Measurements from ENCODE around the gene RERE. TPM values are rescaled to one million over a fixed set of nuclear protein-coding genes. Genes with fewer than 3 reads are reported as not detected.

Gene RERE
- total RNA-seq, 1 experiment from 2014 or later: 217 TPM

DNA sequence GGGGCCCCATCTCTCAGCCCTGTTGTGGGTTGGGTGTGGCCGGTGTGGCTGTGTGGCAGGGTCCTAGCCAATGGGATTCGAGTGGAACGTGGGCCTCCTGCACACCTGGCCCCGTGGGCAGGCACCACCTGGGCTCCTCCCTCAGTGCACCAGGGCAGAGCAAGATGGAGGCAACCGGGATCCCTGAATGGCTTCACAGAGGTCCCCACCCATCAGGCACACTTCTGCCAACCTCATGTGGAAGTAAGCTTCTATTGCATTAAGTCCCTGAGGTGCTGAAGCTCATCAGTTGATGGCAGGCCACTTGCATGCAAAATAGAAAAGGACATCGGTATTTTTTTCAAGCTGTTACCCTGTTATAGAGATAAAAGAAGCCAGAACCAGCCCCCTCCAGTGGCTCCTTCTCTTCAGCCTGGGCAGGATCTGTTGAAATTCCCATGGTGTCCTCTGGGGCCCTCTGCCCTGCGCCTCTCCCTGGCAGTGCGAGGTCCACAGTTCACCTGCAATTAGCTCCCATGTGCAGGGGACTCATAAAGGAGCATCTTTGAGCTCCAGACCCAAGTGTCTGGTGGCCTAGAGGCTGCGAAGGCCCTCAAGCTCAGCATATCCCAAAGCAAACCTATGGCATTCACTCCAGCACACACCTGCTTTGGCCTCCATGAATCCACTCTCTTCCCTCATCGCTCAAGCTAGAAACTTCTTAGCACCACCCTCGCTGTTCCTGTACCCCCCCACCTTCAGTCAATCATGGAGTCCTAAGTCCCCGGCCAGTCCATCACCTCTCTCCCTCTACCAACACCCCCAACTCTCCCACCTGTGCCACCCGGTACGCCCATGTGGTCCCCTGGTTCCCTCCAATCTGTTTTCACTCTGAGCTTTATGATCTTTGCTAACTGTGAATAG, 501.6 kb downstream of the RERE start:
- DNase-seq (ENCODE audit: low read depth, low spot score): no peak
- intact Hi-C loops (cut with micrococcal nuclease; ENCODE audit: unreplicated experiment): loop anchor here (2.0 to 10.0 kb wide), 4 partner anchors 221 to 341 kb away; partner anchors contain the start of gene ERRFI1
- H3K27ac ChIP-seq (ENCODE audit: low read length): peak overlapping the region; percentile 98

More for the DNA sequence above, 501.6 kb downstream of the RERE start:
- in situ Hi-C loops (cut with HindIII; ENCODE audit: low pct_unique_long_range_greater_than_20kb, low sequenced_read_pairs): loop anchor here (25.0 kb wide), 1 partner anchor 229 kb away; no protein-coding TSS in a partner anchor
- H3K27me3 ChIP-seq (ENCODE audit: control insufficient read depth, insufficient read depth, low read length): no peaks in the 10 kb centered on the region
- POLR2A ChIA-PET: interaction anchor here (0.6 to 1.6 kb wide), 5 partner anchors 224 to 301 kb away, joined by 3 to 8 read pairs (median 4); no protein-coding TSS in a partner anchor
- peaks cover 60% of the 10 kb centered on the region for H3K4me1 ChIP-seq (ENCODE audit: control insufficient read depth, insufficient read depth, low read length)
- no peak overlapping the region for H3K4me3 ChIP-seq (ENCODE audit: low read depth in 2 of 2, low read length in 2 of 2)
- peaks cover 6% of the 10 kb centered on the region; the same call in 1 of the 2 replicates for H3K9me3 ChIP-seq (ENCODE audit: control insufficient read depth, insufficient read depth, low read depth, low read length)
- H3K36me3 ChIP-seq (ENCODE audit: control insufficient read depth, insufficient read depth, low read length): no peaks in the 10 kb centered on the region
- BruUV-seq (replicated peaks): no TSS peak
- CTCF ChIA-PET: interaction anchor here (0.6 to 1.4 kb wide), 9 partner anchors 25 to 1315 kb away, joined by 3 to 13 read pairs (median 4); no protein-coding TSS in a partner anchor
- peak; percentile 19; the same call in 1 of the 2 replicates for ATAC-seq
- TF ChIP-seq, protein P1, sequence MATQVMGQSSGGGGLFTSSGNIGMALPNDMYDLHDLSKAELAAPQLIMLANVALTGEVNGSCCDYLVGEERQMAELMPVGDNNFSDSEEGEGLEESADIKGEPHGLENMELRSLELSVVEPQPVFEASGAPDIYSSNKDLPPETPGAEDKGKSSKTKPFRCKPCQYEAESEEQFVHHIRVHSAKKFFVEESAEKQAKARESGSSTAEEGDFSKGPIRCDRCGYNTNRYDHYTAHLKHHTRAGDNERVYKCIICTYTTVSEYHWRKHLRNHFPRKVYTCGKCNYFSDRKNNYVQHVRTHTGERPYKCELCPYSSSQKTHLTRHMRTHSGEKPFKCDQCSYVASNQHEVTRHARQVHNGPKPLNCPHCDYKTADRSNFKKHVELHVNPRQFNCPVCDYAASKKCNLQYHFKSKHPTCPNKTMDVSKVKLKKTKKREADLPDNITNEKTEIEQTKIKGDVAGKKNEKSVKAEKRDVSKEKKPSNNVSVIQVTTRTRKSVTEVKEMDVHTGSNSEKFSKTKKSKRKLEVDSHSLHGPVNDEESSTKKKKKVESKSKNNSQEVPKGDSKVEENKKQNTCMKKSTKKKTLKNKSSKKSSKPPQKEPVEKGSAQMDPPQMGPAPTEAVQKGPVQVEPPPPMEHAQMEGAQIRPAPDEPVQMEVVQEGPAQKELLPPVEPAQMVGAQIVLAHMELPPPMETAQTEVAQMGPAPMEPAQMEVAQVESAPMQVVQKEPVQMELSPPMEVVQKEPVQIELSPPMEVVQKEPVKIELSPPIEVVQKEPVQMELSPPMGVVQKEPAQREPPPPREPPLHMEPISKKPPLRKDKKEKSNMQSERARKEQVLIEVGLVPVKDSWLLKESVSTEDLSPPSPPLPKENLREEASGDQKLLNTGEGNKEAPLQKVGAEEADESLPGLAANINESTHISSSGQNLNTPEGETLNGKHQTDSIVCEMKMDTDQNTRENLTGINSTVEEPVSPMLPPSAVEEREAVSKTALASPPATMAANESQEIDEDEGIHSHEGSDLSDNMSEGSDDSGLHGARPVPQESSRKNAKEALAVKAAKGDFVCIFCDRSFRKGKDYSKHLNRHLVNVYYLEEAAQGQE (IDR thresholded peaks at IDR 0.05; ENCODE audit: insufficient read depth in 1 of 2, low read depth in 2 of 2, low read length in 1 of 2): no peak
- TF ChIP-seq TCF7L2 (IDR thresholded peaks at IDR 0.05; ENCODE audit: low read depth, low read length) (no peak), SIN3A (IDR thresholded peaks at IDR 0.05; ENCODE audit: borderline replicate concordance, insufficient read depth, low read depth, low read length) (no peak), POLR2AphosphoS5 (IDR thresholded peaks at IDR 0.05; ENCODE audit: low read depth, low read length) (no peak)
- TF ChIP-seq, protein P2, sequence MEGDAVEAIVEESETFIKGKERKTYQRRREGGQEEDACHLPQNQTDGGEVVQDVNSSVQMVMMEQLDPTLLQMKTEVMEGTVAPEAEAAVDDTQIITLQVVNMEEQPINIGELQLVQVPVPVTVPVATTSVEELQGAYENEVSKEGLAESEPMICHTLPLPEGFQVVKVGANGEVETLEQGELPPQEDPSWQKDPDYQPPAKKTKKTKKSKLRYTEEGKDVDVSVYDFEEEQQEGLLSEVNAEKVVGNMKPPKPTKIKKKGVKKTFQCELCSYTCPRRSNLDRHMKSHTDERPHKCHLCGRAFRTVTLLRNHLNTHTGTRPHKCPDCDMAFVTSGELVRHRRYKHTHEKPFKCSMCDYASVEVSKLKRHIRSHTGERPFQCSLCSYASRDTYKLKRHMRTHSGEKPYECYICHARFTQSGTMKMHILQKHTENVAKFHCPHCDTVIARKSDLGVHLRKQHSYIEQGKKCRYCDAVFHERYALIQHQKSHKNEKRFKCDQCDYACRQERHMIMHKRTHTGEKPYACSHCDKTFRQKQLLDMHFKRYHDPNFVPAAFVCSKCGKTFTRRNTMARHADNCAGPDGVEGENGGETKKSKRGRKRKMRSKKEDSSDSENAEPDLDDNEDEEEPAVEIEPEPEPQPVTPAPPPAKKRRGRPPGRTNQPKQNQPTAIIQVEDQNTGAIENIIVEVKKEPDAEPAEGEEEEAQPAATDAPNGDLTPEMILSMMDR (IDR thresholded peaks at IDR 0.05): no peak

Data from Panc1 (cell line).